HEK293 (cell line): ENCODE results near the gene SYAP1.

ENCODE experiments used
- CTCF ChIA-PET: fragments of 350-600 bp; formaldehyde crosslinking; extraction: SDS; loops from one replicate; lab custom pipeline; 2021; ENCODE audit warnings: antibody characterized with exemption; lab: Yijun Ruan, JAX
- POLR2A ChIA-PET: fragments of 300-600 bp; formaldehyde crosslinking; extraction: SDS; loops from one replicate; lab custom pipeline; 2020; ENCODE audit warnings: antibody characterized with exemption, inconsistent platforms; lab: Yijun Ruan, JAX
- H3K27ac ChIP-seq: fragments of 200-500 bp; sonication (Bioruptor generic); 2 replicates; pipeline ENCODE4 v1.5.1; 2014; ENCODE audit warnings: low read depth, low read length, control low read depth, inconsistent platforms; ENCODE audit errors: extremely low read depth
- H3K36me3 ChIP-seq, 2 experiments: fragments of 200-500 bp in 1 of 2; sonication (Bioruptor generic) in 1 of 2; 1 replicate in 1 of 2; 2 replicates in 1 of 2; pipeline ENCODE4 v1.5.1; 2014 to 2017; ENCODE audit warnings: inconsistent platforms in 2 of 2, low read length in 2 of 2; ENCODE audit not compliant: control insufficient read depth in 2 of 2, insufficient read depth in 1 of 2
- H3K4me1 ChIP-seq: fragments of 200-500 bp; sonication (Bioruptor generic); 2 replicates; pipeline ENCODE4 v1.5.1; 2014; ENCODE audit warnings: mild to moderate bottlenecking, low read length, inconsistent platforms; ENCODE audit not compliant: control insufficient read depth, insufficient read depth
- H3K4me3 ChIP-seq: 2 replicates; pipeline ENCODE4 v1.5.1; 2011; ENCODE audit warnings: low read depth, mild to moderate bottlenecking, control low read depth, low read length, moderate library complexity
- H3K9me3 ChIP-seq: fragments of 200-500 bp; sonication (Bioruptor generic); 2 replicates; pipeline ENCODE4 v1.5.1; 2014; ENCODE audit warnings: low read depth, low read length, inconsistent platforms; ENCODE audit not compliant: control insufficient read depth, insufficient read depth
- GLI4 ChIP-seq: fragments of 450-650 bp; formaldehyde crosslinking; IDR thresholded peaks from 2 replicates; pipeline ENCODE4 v1.5.1; 2016; ENCODE audit warnings: missing biosample characterization, missing genetic modification characterization
- MYNN ChIP-seq: fragments of 450-650 bp; formaldehyde crosslinking; IDR thresholded peaks from 2 replicates; pipeline ENCODE4 v1.5.1; 2016; ENCODE audit warnings: missing biosample characterization, missing genetic modification characterization, borderline replicate concordance
- SCRT1 ChIP-seq: fragments of 450-650 bp; formaldehyde crosslinking; IDR thresholded peaks from 2 replicates; pipeline ENCODE4 v1.5.1; 2016; ENCODE audit warnings: missing biosample characterization, missing genetic modification characterization, borderline replicate concordance
- SP2 ChIP-seq: fragments of 450-650 bp; formaldehyde crosslinking; IDR thresholded peaks from 2 replicates; pipeline ENCODE4 v1.5.1; 2016; ENCODE audit warnings: missing biosample characterization, missing genetic modification characterization
- ZNF132 ChIP-seq: fragments of 450-650 bp; formaldehyde crosslinking; IDR thresholded peaks from 2 replicates; pipeline ENCODE4 v1.5.1; 2017; ENCODE audit warnings: missing biosample characterization, missing genetic modification characterization, borderline replicate concordance
- ZNF133 ChIP-seq: fragments of 450-650 bp; formaldehyde crosslinking; IDR thresholded peaks from 2 replicates; pipeline ENCODE4 v1.5.1; 2016; ENCODE audit warnings: missing biosample characterization, missing genetic modification characterization
- ZNF138 ChIP-seq: fragments of 450-650 bp; formaldehyde crosslinking; IDR thresholded peaks from 2 replicates; pipeline ENCODE4 v1.5.1; 2016; ENCODE audit warnings: missing biosample characterization, missing genetic modification characterization, borderline replicate concordance
- ZNF19 ChIP-seq: fragments of 450-650 bp; formaldehyde crosslinking; IDR thresholded peaks from 2 replicates; pipeline ENCODE4; 2016; ENCODE audit warnings: missing biosample characterization, missing genetic modification characterization, low read depth
- ZNF341 ChIP-seq: fragments of 450-650 bp; formaldehyde crosslinking; IDR thresholded peaks from 2 replicates; pipeline ENCODE4; 2016; ENCODE audit warnings: low read depth, missing biosample characterization, missing genetic modification characterization
- ZNF514 ChIP-seq: fragments of 450-650 bp; formaldehyde crosslinking; IDR thresholded peaks from 2 replicates; pipeline ENCODE4 v1.5.1; 2016; ENCODE audit warnings: missing biosample characterization, missing genetic modification characterization
- ZNF560 ChIP-seq: fragments of 450-650 bp; formaldehyde crosslinking; IDR thresholded peaks from 2 replicates; pipeline ENCODE4 v1.5.1; 2017; ENCODE audit warnings: missing biosample characterization, missing genetic modification characterization, borderline replicate concordance
- ZNF624 ChIP-seq: fragments of 450-650 bp; formaldehyde crosslinking; IDR thresholded peaks from 2 replicates; pipeline ENCODE4 v1.5.1; 2017; ENCODE audit warnings: missing biosample characterization, missing genetic modification characterization
- ZNF701 ChIP-seq: fragments of 450-650 bp; formaldehyde crosslinking; IDR thresholded peaks from 2 replicates; pipeline ENCODE4 v1.5.1; 2016; ENCODE audit warnings: missing biosample characterization, missing genetic modification characterization
- ZNF768 ChIP-seq: fragments of 450-650 bp; formaldehyde crosslinking; IDR thresholded peaks from 2 replicates; pipeline ENCODE4 v1.5.1; 2018; ENCODE audit warnings: missing biosample characterization, mild to moderate bottlenecking, missing genetic modification characterization
- TF ChIP-seq, protein P1 (sequence below): fragments of 450-650 bp; formaldehyde crosslinking; IDR thresholded peaks from 2 replicates; pipeline ENCODE4 v1.5.1; 2016; ENCODE audit warnings: missing biosample characterization, missing genetic modification characterization, borderline replicate concordance
- TF ChIP-seq, protein P2 (sequence below): fragments of 450-650 bp; formaldehyde crosslinking; IDR thresholded peaks from 2 replicates; pipeline ENCODE4 v1.5.1; 2017; ENCODE audit warnings: missing biosample characterization, missing genetic modification characterization
- TF ChIP-seq, protein P3 (sequence below): fragments of 450-650 bp; formaldehyde crosslinking; IDR thresholded peaks from 2 replicates; pipeline ENCODE4 v1.5.1; 2016; ENCODE audit warnings: missing biosample characterization, missing genetic modification characterization, low read depth

SYAP1 gene

DNA sequence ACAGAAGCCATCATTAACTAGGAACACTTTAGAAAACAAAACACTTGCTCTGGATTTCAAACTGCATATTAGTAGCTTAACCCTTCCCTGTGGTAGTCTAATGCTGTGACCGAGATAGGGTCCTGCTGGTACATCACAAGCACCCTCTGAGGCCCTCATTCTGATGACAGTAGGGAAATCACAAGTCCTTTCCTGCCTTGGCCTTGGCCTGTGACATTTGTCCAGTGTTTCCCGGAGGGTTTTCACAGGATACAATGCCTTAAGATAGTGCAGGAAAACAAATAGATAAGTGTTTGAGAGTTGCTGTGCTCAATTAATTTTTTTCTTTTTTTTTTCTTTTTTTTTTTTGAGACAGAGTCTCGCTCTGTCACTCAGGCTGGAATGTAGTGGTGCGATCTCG lies 29.0 kb downstream of the SYAP1 start:
- POLR2A ChIA-PET = interaction anchor here (0.7 kb wide), 1 partner anchor 15 kb away, joined by 5 read pairs; no protein-coding TSS in a partner anchor
- Histone ChIP-seq H3K9me3 (no peaks in the 10 kb centered on the region), H3K4me1 (no peaks in the 10 kb centered on the region), H3K36me3 (peaks cover 79 to 90% of the 10 kb centered on the region in 2 experiments)
- TF ChIP-seq, protein P1, sequence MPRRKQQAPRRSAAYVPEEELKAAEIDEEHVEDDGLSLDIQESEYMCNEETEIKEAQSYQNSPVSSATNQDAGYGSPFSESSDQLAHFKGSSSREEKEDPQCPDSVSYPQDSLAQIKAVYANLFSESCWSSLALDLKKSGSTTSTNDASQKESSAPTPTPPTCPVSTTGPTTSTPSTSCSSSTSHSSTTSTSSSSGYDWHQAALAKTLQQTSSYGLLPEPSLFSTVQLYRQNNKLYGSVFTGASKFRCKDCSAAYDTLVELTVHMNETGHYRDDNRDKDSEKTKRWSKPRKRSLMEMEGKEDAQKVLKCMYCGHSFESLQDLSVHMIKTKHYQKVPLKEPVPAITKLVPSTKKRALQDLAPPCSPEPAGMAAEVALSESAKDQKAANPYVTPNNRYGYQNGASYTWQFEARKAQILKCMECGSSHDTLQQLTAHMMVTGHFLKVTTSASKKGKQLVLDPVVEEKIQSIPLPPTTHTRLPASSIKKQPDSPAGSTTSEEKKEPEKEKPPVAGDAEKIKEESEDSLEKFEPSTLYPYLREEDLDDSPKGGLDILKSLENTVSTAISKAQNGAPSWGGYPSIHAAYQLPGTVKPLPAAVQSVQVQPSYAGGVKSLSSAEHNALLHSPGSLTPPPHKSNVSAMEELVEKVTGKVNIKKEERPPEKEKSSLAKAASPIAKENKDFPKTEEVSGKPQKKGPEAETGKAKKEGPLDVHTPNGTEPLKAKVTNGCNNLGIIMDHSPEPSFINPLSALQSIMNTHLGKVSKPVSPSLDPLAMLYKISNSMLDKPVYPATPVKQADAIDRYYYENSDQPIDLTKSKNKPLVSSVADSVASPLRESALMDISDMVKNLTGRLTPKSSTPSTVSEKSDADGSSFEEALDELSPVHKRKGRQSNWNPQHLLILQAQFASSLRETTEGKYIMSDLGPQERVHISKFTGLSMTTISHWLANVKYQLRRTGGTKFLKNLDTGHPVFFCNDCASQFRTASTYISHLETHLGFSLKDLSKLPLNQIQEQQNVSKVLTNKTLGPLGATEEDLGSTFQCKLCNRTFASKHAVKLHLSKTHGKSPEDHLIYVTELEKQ (tag by site-specific recombination) = no peak
- TF ChIP-seq, protein P2, sequence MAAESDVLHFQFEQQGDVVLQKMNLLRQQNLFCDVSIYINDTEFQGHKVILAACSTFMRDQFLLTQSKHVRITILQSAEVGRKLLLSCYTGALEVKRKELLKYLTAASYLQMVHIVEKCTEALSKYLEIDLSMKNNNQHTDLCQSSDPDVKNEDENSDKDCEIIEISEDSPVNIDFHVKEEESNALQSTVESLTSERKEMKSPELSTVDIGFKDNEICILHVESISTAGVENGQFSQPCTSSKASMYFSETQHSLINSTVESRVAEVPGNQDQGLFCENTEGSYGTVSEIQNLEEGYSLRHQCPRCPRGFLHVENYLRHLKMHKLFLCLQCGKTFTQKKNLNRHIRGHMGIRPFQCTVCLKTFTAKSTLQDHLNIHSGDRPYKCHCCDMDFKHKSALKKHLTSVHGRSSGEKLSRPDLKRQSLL = no peak
- no peak for TF ChIP-seq MYNN (tag by site-specific recombination)
- TF ChIP-seq, all 188 proteins: peak for 0
- Histone ChIP-seq H3K27ac (no peak overlapping the region), H3K4me3 (no peak overlapping the region)
- CTCF ChIA-PET = no interaction called here

DNA sequence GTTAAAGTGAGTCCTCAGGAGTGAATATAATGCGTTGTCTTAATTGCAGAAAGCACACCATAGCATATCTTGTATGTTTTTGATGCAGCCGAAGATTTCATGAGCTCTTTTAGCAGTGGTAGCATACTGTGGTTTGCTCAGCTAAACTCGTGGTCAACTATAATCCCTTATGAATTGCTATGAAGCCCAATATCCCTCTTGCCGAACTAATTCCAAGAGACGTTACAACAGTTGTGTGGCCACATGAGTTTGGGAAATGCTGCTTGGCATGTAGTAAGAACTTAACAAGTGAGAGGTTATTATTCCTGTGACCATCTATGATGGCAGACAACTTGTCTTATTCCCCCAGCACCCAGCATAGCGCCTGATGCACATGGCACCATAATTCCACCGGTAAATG lies 30.7 kb downstream of the SYAP1 start:
- Histone ChIP-seq H3K9me3 (no peaks in the 10 kb centered on the region), H3K27ac (no peak overlapping the region), H3K4me3 (no peak overlapping the region), H3K4me1 (no peaks in the 10 kb centered on the region), H3K36me3 (peaks cover 78 to 89% of the 10 kb centered on the region in 2 experiments)
- CTCF ChIA-PET = interaction anchor here (0.6 kb wide), 1 partner anchor 995 kb away, joined by 5 read pairs; no protein-coding TSS in a partner anchor
- POLR2A ChIA-PET = interaction anchor here (0.7 kb wide), 1 partner anchor 465 kb away, joined by 3 read pairs; no protein-coding TSS in a partner anchor
- TF ChIP-seq ZNF560 (no peak), ZNF701 (tag by site-specific recombination) (no peak), ZNF133 (no peak), SP2 (tag by site-specific recombination) (no peak), ZNF624 (tag by site-specific recombination) (no peak), ZNF19 (tag by site-specific recombination) (no peak), ZNF132 (tag by site-specific recombination) (no peak), ZNF768 (no peak), GLI4 (no peak), ZNF514 (tag by site-specific recombination) (no peak), ZNF341 (tag by site-specific recombination) (no peak), ZNF138 (tag by site-specific recombination) (no peak), SCRT1 (tag by site-specific recombination) (no peak)
- TF ChIP-seq, protein P3, sequence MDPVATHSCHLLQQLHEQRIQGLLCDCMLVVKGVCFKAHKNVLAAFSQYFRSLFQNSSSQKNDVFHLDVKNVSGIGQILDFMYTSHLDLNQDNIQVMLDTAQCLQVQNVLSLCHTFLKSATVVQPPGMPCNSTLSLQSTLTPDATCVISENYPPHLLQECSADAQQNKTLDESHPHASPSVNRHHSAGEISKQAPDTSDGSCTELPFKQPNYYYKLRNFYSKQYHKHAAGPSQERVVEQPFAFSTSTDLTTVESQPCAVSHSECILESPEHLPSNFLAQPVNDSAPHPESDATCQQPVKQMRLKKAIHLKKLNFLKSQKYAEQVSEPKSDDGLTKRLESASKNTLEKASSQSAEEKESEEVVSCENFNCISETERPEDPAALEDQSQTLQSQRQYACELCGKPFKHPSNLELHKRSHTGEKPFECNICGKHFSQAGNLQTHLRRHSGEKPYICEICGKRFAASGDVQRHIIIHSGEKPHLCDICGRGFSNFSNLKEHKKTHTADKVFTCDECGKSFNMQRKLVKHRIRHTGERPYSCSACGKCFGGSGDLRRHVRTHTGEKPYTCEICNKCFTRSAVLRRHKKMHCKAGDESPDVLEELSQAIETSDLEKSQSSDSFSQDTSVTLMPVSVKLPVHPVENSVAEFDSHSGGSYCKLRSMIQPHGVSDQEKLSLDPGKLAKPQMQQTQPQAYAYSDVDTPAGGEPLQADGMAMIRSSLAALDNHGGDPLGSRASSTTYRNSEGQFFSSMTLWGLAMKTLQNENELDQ (tag by site-specific recombination) = no peak
